Measurements from ENCODE around the gene ECM1. TPM values are rescaled to one million over a fixed set of nuclear protein-coding genes. Genes with fewer than 3 reads are reported as not detected.
A peak's percentile ranks its signal among the peaks of the same experiment; 100 is the strongest.

ECM1 gene
- total and polyA plus RNA-seq, 8 donors = 1.9 to 65.2 (median 3.3) TPM

GRCh38 chr1:150514260-150514659 lies 6.4 kb downstream of the ECM1 start:
- H3K36me3 ChIP-seq = peaks cover 0 to 11% of the 10 kb centered on the region in 2 donors
- H3K27me3 ChIP-seq = no peaks in the 10 kb centered on the region
- intact Hi-C loops (cut with DNase I) = no loop called here
- no peak overlapping the region for H3K4me3 ChIP-seq
- ATAC-seq (no peak), DNase-seq (no peak)
- no peak overlapping the region for H3K27ac ChIP-seq
- no peaks in the 10 kb centered on the region for H3K9me3 ChIP-seq
- no peak for TF ChIP-seq CTCF (IDR thresholded peaks at IDR 0.05)
- H3K4me1 ChIP-seq = peaks cover 4 to 18% of the 10 kb centered on the region in 2 donors

DNA sequence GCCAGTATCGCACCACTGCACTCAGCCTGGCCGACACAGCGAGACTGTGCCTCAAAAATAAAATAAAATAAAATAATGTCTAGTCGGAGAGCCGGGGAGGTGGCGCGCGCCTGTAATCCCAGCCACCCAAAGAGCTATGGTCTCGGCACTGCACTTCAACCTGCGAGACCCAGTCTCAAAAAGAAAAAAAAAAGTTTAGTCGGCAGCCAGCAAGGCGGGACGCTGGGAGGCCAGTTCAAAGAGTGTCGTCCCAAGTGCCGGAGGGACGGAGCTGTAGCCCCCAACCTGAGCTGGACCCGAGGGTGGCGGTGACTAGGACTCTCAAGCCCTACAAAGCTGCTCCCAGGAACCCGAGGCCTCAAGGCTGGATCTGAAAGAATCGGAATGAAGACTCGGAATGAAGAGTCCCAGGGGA lies 7.0 kb downstream of the ECM1 start:
- DNase-seq = no peak
- Histone ChIP-seq H3K4me1 (peaks cover 4 to 18% of the 10 kb centered on the region in 2 donors), H3K27me3 (no peaks in the 10 kb centered on the region), H3K27ac (peak overlapping the region; percentile 75 to 84), H3K9me3 (no peaks in the 10 kb centered on the region), H3K36me3 (peaks cover 0 to 11% of the 10 kb centered on the region in 2 donors), H3K4me3 (peak overlapping the region; percentile 57 to 66)
- intact Hi-C loops (cut with DNase I) = no loop called here
- TF ChIP-seq CTCF (IDR thresholded peaks at IDR 0.05) = no peak
- peak; percentile 5 for ATAC-seq

DNA sequence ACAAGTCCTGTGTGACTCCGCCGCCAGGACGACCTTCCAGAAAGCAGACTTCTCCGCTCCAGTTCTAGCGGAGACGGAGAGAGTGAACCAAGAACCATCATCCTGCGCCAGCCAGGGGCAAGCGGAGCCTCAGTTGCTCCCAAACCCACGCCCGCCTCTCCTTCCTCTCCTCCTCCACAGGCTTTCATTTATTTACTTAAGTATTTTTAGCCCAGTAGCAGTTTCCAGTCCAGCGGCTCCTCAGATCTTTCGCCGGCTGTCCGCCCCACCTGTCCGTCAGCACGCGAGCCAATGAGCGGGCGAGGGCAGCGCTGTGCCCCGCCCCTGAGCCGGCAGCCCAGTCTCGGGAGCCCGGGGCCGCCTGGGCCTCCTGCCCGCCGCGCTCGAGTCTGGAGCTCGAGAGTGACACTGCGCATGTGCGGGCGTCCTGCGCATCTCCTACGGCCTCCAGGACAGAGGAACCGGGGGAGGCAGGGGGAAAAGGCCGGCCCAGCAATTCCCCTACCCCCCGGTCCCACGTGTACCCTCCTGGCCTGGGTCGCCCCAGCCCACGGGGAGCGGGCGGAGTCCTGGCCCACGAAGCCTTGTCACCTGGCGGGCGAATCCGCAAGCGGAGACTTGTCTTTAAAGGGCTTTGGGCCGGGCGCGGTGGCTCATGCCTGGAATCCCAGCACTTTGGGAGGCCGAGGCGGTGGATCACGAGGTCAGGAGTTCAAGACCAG lies 7.6 kb downstream of the ECM1 start, which contains the start of gene FALEC:
Gene FALEC (plus strand): TSS at position 425 of the 722 bp plus-strand sequence.
- Histone ChIP-seq H3K36me3 (peaks cover 0 to 11% of the 10 kb centered on the region in 2 donors), H3K4me1 (peaks cover 4 to 18% of the 10 kb centered on the region in 2 donors), H3K27ac (peak within 1 kb of the TSS; percentile 75 to 84), H3K4me3 (peak within 1 kb of the TSS; percentile 57 to 66), H3K9me3 (no peaks in the 10 kb centered on the region), H3K27me3 (no peaks in the 10 kb centered on the region)
- ATAC-seq (peak; percentile 99), DNase-seq (peak; percentile 93 to 100 (median 98))
- peak in 1 of 2 donors; percentile 14 for TF ChIP-seq CTCF (IDR thresholded peaks at IDR 0.05)
- intact Hi-C loops (cut with DNase I) = no loop called here

DNA sequence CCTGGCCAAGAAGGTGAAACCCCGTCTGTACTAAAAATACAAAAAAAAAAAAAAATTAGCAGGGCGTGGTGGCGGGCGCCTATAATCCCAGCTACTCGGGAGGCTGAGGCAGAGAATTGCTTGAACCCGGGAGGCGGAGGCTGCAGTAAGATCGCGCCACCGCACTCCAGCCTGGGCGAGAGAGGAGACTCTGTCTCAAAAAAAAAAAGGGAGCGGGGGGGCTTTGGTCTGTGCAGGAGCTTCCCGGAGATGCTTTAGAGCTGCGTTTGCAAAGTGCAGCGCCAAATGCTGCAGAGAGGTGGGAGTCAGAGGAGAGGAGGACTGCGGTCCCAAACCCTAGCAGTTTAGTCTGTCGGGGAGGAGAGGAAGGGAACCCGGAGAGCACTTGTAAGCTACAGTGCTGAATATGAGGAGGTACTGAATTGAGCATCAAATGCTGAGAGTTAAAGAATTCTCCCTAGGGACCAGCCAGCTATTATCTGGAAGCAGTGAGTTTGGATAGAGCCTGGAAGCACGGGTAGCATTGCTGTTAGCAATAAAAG lies 8.2 kb downstream of the ECM1 start:
- no peaks in the 10 kb centered on the region for H3K9me3 ChIP-seq
- peaks cover 0 to 11% of the 10 kb centered on the region in 2 donors for H3K36me3 ChIP-seq
- no peak for DNase-seq
- peak overlapping the region; percentile 75 to 84 for H3K27ac ChIP-seq
- H3K4me1 ChIP-seq = peaks cover 4 to 18% of the 10 kb centered on the region in 2 donors
- intact Hi-C loops (cut with DNase I) = no loop called here
- no peaks in the 10 kb centered on the region for H3K27me3 ChIP-seq
- TF ChIP-seq CTCF (IDR thresholded peaks at IDR 0.05) = no peak
- peak overlapping the region; percentile 57 to 66 for H3K4me3 ChIP-seq
- peak; percentile 4 for ATAC-seq

DNA sequence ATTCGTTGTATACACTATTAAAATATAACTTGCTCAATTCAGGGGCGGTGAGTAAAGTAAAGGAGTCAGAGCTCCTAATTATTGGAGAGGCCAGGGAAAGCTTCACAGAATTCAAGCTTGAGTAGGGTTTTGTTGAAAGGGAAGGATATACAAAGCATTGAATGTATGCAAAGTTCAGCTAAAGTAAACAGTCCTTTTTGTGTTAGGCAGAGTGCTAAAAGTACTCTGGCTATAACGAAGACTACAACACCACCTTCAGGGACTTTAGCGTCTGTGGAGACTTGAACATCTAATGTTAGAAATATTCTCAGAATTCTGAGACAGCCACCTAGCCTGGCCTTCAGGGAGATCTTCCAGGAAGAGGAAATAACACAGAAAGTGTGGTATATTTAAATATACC lies 8.7 kb downstream of the ECM1 start:
- peak overlapping the region in 1 of 2 donors; percentile 57 for H3K4me3 ChIP-seq
- ATAC-seq = peak; percentile 39
- H3K27me3 ChIP-seq = no peaks in the 10 kb centered on the region
- peaks cover 4 to 18% of the 10 kb centered on the region in 2 donors for H3K4me1 ChIP-seq
- no peak overlapping the region for H3K27ac ChIP-seq
- H3K9me3 ChIP-seq = no peaks in the 10 kb centered on the region
- no peak for TF ChIP-seq CTCF (IDR thresholded peaks at IDR 0.05)
- intact Hi-C loops (cut with DNase I) = no loop called here
- no peak for DNase-seq
- peaks cover 0 to 7% of the 10 kb centered on the region in 2 donors for H3K36me3 ChIP-seq

All from left lung (tissue), 10 donors.